ENCODE measurements around the gene AGO3.

The AGO3 gene

GRCh38 chr1:36096500-36097432, 165.9 kb downstream of the AGO3 start:
- DNase-seq (ENCODE audit: low read depth in 2 of 2): no peak

GRCh38 chr1:36097693-36098585, 167.0 kb downstream of the AGO3 start:
- no peak for DNase-seq (ENCODE audit: low read depth in 2 of 2)

GRCh38 chr1:36098650-36099365, 167.9 kb downstream of the AGO3 start:
- no peak for DNase-seq (ENCODE audit: low read depth in 2 of 2)

- DNase-seq (ENCODE audit: low read depth in 2 of 2): peak; percentile 64 to 72
Measured at GRCh38 chr1:36099681-36100341, 168.9 kb downstream of the AGO3 start.

- DNase-seq (ENCODE audit: low read depth in 2 of 2): no peak
Measured at GRCh38 chr1:36100376-36100775, 169.5 kb downstream of the AGO3 start.

- no peak for DNase-seq (ENCODE audit: low read depth in 2 of 2)
Measured at GRCh38 chr1:36101546-36101945, 170.6 kb downstream of the AGO3 start.

- no peak for DNase-seq (ENCODE audit: low read depth in 2 of 2)
Measured at GRCh38 chr1:36106269-36106668, 175.4 kb downstream of the AGO3 start.

- no peak for DNase-seq (ENCODE audit: low read depth in 2 of 2)
Measured at GRCh38 chr1:36107394-36107793, 176.5 kb downstream of the AGO3 start.

- no peak for DNase-seq (ENCODE audit: low read depth in 2 of 2)
Measured at GRCh38 chr1:36108314-36108713, 177.4 kb downstream of the AGO3 start.

GRCh38 chr1:36109041-36109679, 178.3 kb downstream of the AGO3 start:
- no peak for DNase-seq (ENCODE audit: low read depth in 2 of 2)

- no peak for DNase-seq (ENCODE audit: low read depth in 2 of 2)
Measured at GRCh38 chr1:36111151-36111550, 180.2 kb downstream of the AGO3 start.

- DNase-seq (ENCODE audit: low read depth in 2 of 2): no peak
Measured at GRCh38 chr1:36112823-36113222, 181.9 kb downstream of the AGO3 start.

- DNase-seq (ENCODE audit: low read depth in 2 of 2): no peak
Measured at GRCh38 chr1:36114371-36114770, 183.5 kb downstream of the AGO3 start.

GRCh38 chr1:36115200-36115669, 184.3 kb downstream of the AGO3 start:
- DNase-seq (ENCODE audit: low read depth in 2 of 2): no peak

- no peak for DNase-seq (ENCODE audit: low read depth in 2 of 2)
Measured at GRCh38 chr1:36115931-36116330, 185.0 kb downstream of the AGO3 start.

GRCh38 chr1:36116901-36117300, 186.0 kb downstream of the AGO3 start:
- no peak for DNase-seq (ENCODE audit: low read depth in 2 of 2)

- DNase-seq (ENCODE audit: low read depth in 2 of 2): no peak
Measured at GRCh38 chr1:36118447-36119204, 187.7 kb downstream of the AGO3 start.

GRCh38 chr1:36119456-36119855, 188.6 kb downstream of the AGO3 start:
- no peak for DNase-seq (ENCODE audit: low read depth in 2 of 2)

All from stimulated activated CD4-positive, alpha-beta T cell treated with anti-CD3 and anti-CD28 coated beads, Interleukin-1b, Interleukin-23, amount 100 ng/mL, for 4 hours (primary cell).